ENCODE measurements around the gene CDK14. TPM values are rescaled to one million over a fixed set of nuclear protein-coding genes. Genes with fewer than 3 reads are reported as not detected.
A peak's percentile ranks its signal among the peaks of the same experiment; 100 is the strongest.

CDK14 gene
- total and polyA plus RNA-seq, 10 of the 15 experiments (the other 5 are each of a cell fraction or from before 2014, with no cell fraction given), result 6.5 to 61.3 (median 24.2) TPM

DNA sequence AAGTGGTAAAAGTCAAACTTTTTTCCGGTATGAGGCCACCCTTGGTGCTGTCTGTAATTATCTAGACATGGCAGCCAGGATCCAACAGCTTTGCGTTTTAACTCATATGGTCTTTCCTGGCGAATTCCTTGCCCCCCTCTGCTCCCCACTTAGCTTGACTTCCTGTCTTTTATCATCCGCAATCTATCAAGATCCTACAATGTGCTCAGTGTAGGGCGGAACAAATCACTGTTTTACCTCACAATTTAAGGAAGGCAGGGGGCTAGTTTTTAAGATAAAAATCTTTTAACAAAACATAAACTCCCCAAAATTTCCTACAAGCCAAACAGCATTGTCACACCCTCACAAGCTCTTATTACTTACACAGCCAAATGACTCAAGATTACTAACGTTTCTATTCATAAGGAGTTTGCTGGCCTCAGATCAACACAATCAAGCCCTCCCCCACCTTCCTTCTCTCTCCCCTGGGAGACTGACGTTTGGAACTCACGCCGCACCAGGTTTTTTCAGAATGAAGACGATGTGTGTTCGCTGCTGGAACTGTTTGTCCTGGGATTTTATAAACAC is 1.3 kb upstream of the CDK14 start:
- intact Hi-C loops (cut with micrococcal nuclease; ENCODE audit: unreplicated experiment), result loop anchor here (5.0 to 10.0 kb wide), 2 partner anchors 112 to 440 kb away; no protein-coding TSS in a partner anchor
- Histone ChIP-seq H3K9me3 (replicated peaks; ENCODE audit: control insufficient read depth, insufficient read depth, low read length) (no peaks in the 10 kb centered on the region), H3K27me3 (replicated peaks in 1 of 2; ENCODE audit: control insufficient read depth in 2 of 2, insufficient read depth in 2 of 2, low read length in 1 of 2) (no peaks in the 10 kb centered on the region), H3K9ac (ENCODE audit: control insufficient read depth, insufficient read depth, low read length) (no peak overlapping the region), H2AFZ (ENCODE audit: control insufficient read depth, low read depth, low read length) (peak overlapping the region; percentile 49), H3K4me2 (ENCODE audit: control insufficient read depth, insufficient read depth) (peak overlapping the region; percentile 82), H3K36me3 (ENCODE audit: control insufficient read depth in 2 of 2, insufficient read depth in 2 of 2, low read length in 1 of 2) (no peaks in the 10 kb centered on the region), H3K4me3 (peak overlapping the region; percentile 50; the same call in 1 of the 2 replicates), H4K20me1 (ENCODE audit: control insufficient read depth, insufficient read depth) (no peaks in the 10 kb centered on the region), H3K27ac (ENCODE audit: control insufficient read depth, insufficient read depth) (no peak overlapping the region), H3K4me1 (ENCODE audit: control insufficient read depth, insufficient read depth, low read length) (0 out of 2 replicates have a peak, but pooled peaks cover under 1% of the 10 kb centered on the region), H3K79me2 (ENCODE audit: control insufficient read depth, insufficient read depth, low read length) (peaks cover 20% of the 10 kb centered on the region)
- ChIA-PET RAD21 (ENCODE audit: unreplicated experiment) (interaction anchor here (1.3 to 2.5 kb wide), 5 partner anchors 34 to 439 kb away, joined by 3 to 10 read pairs (median 3); no protein-coding TSS in a partner anchor), POLR2A (interaction anchor here (0.5 kb wide), 1 partner anchor 11 kb away, joined by 5 read pairs; no protein-coding TSS in a partner anchor), CTCF (interaction anchor here (0.7 to 3.6 kb wide), 11 partner anchors 11 to 440 kb away, joined by 3 to 19 read pairs (median 4); no protein-coding TSS in a partner anchor), SMC1A (ENCODE audit: uncharacterized antibody, unreplicated experiment) (interaction anchor here (1.1 to 7.3 kb wide), 5 partner anchors 8 to 143 kb away, joined by 3 to 45 read pairs (median 4); no protein-coding TSS in a partner anchor)
- DNase-seq (ENCODE audit: low read depth, low spot score) (no peak), ATAC-seq (no peak), FAIRE-seq (no peak)
- in situ Hi-C loops (cut with MboI), result no loop called here
- TF ChIP-seq EED (IDR thresholded peaks at IDR 0.05; ENCODE audit: low read depth), result 0 out of 2 replicates have a peak, but pooled peaks have one; percentile 16
- TF ChIP-seq CUX1 (IDR thresholded peaks at IDR 0.05; ENCODE audit: insufficient replicate concordance, low read depth, low read length), result no peak
- TF ChIP-seq FOXM1 (IDR thresholded peaks at IDR 0.05; ENCODE audit: low read depth, low read length), result 0 out of 2 replicates have a peak, but pooled peaks have one; percentile 27
- TF ChIP-seq KAT2A (conservative IDR thresholded peaks at IDR 0.05; ENCODE audit: control insufficient read depth, low read depth, low read length), result no peak
- TF ChIP-seq RUNX3 (IDR thresholded peaks at IDR 0.05; ENCODE audit: low read length), result peak; percentile 17; the same call in 1 of the 2 replicates
- TF ChIP-seq CREM (IDR thresholded peaks at IDR 0.05; ENCODE audit: low read depth), result 0 out of 2 replicates have a peak, but pooled peaks have one; percentile 8
- TF ChIP-seq MTA2 (IDR thresholded peaks at IDR 0.05; ENCODE audit: low read depth), result no peak
- no peak for TF ChIP-seq POLR2AphosphoS5 (IDR thresholded peaks at IDR 0.05; ENCODE audit: low read length)
- TF ChIP-seq MEF2B (IDR thresholded peaks at IDR 0.05; ENCODE audit: partially characterized antibody, poor library complexity, severe bottlenecking), result peak; percentile 42
- TF ChIP-seq SRF (IDR thresholded peaks at IDR 0.05; ENCODE audit: low read depth in 2 of 2, low read length in 2 of 2), result 0 out of 4 replicates have a peak, but pooled peaks of 1 of the 2 experiments have one; percentile 15
- no peak for TF ChIP-seq TCF7 (IDR thresholded peaks at IDR 0.05; ENCODE audit: borderline replicate concordance)
- 39% methylated on average over 11 of the region's 11 CpGs for WGBS (ENCODE audit: insufficient coverage, insufficient replicate concordance, low lambda C conversion rate, missing lambda C conversion rate)
- BruUV-seq (replicated peaks), result TSS peak; percentile 57

Data from GM12878 (cell line).